ENCODE data around the gene GPC5.

GPC5 gene

DNA sequence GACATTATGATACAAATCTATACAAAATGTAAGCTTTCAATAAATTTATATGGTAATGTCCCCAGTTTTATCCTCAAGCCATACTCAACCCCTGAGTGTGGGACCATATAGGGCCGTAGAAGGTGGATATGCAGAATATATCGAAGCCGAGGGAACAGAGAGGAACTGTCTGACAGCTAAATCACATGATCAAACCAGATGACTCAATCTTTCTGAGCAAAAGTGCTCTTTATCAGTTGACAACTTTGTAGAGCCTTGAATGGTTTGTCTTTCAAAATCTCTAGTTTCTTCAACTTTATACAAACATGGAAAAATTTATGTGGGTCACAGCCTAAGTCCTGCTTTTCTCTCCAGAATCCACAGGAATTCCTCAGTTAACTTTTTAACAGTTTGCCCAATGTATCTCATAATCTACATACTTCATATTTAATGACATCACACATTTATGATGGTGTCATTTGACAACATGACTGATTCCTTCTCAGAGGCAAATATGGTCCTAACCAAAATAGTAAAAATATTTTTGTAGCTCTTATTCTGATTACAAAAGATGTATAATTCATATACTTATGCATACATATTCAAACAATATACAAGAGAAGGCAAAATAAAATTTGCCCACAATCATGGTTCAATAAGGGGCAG is 1155.2 kb downstream of the GPC5 start:
- no peak for DNase-seq (ENCODE audit: low spot score)

DNA sequence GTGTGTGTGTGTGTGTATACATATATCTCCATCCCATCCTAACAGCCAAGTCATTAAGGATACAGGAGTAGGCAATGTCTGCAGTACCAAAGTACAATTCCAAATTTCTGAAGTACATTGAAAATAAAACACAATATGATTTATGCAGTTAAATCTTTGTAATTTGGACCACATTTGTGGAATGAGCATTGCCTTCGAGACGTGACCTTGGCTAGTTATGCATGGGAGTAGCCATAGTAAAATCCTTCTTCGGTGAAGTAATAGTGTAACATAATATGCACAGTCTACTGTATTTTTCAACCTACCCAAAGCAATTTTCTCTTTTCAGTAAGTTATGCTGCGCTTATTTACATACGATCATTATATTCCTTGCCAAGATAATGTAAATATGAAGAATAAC is 1162.5 kb downstream of the GPC5 start:
- DNase-seq (ENCODE audit: low spot score): no peak

DNA sequence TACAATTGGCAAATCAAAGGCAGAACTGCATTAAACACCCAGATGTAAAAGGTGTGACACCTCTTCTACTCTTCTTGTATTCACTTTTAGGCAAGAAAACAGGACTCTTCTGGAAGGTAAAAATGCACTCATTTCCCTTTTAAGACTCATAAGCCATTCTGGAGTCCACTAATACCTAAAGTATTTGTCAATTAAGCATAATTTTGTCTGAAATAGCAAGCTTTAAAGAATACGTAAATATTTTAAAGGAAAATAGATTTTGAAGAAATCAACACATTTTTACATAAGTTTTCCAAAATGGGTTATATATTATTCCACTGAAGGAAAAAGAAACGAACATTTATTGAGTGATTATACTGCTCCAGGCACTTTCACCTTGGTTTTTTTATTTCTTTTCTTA is 1166.5 kb downstream of the GPC5 start:
- no peak for DNase-seq (ENCODE audit: low spot score)

DNA sequence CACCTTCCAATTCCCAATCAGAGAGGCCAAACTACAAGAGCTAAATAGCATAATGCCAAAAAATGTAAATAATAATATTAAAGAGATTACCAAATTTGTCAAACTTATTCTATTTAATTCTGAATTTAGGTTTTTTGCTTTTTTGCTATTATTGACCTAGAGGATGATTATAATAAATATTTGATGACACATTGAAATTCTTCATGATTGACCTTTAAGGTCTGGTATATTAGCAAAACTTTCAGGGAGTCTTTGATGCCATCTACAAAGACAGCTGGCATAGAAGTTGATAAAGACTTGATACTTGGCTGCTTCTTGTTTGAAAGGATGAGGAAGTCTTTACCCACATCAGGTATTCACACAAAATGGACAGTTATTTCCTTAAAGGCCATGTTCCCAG is 1168.3 kb downstream of the GPC5 start:
- DNase-seq (ENCODE audit: low spot score): no peak

DNA sequence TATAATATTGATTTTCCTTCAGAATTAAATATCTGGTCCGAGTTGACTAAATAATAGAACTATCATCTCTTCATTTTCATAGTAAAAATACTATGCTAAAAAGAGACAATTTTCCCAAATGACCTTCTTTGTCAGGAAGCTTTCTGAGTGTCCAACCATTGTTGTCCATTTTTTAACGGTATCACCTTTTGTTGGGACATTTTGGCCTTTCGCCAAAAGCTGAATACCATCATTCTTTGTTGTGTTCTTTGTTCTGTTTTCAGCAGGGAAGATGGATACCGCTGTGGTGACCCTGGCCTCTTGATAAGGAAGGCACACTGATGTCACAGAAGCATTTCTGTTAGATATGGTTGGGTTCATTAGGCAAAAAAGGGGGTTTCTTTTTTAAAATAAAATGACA is 1173.8 kb downstream of the GPC5 start:
- DNase-seq (ENCODE audit: low spot score): no peak

DNA sequence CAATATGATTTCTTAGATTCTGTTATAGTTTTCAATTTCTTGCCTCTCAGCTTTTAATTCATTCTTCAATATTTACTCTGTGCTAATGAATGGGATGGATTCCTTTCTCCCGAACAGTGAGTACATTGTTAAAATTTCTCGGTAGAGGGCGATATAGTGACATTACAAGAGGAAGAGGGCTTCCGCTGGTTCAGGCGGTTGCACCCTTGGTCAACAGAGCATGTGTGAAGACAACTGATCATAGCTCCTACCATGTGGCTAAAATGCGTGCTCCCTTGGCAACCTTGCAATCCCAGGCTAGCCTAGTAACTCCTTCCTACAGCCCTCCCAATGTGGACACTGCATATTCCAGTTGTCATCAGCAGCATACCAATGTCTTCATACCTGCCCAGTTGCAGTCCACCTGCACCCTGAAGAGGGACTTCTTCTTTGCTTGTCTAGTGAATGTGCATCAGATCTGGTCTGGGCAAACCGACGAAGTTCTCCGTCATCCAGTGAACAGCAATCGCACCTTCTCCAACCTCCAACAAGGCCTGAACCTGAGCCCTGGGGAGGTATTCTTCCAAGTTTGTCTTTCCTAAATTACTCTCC is 1175.1 kb downstream of the GPC5 start:
- peak; percentile 7 for DNase-seq (ENCODE audit: low spot score)

DNA sequence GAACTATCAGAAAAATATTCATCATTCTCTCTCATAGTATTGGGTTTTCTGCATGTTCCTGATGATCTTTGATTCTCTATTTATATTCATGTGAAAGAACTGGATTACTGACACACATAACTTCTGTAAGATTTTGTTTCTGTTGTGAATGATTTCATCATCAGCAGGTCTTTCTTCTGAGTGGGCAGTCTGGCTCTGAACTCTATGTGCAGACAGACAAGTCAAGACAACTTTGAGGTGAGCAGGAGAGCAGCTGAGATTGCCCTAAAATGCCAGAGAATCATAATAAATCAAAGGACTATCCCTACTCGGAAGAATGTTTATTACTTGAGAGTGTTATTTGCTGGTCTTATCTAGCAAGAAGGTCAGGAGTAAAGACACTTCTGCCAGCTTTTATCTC is 1176.1 kb downstream of the GPC5 start:
- DNase-seq (ENCODE audit: low spot score): no peak

DNA sequence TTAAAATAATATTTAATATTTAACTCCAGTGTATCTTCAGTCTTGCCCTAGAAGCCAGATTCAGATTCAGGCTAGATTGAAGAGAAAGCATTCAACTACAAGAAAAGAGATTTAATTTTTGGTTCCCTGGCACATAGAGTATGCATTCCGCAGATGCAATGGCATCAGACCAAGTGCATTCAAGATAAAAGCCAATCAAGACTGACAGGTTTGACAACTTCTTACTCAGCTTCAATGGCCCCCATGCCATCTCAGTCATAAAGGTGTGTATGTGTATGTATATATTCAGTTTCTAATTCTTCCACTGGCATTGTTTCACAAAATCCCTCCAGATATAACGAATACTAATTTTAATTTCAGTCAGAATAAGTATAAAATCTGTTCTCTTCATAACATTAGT is 1177.4 kb downstream of the GPC5 start:
- DNase-seq (ENCODE audit: low spot score): no peak

DNA sequence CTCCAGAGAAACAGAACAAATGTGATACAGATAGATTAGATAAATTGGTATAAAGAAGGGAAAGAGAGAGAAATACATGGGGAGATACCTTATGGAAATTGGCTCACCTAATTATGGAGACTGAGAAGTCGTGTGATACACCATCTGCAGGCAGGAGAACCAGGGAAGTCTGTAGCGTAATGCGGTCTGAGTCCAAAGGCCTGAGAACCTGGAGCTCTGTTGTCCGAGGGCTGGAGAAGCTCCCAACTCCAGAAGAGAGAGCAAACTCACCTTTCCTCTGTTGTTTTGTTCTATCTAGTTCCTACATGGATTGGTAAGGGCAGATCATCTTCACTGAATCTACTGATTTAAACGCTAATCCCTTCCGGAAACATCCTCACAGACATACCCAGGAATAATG is 1179.9 kb downstream of the GPC5 start:
- no peak for DNase-seq (ENCODE audit: low spot score)

DNA sequence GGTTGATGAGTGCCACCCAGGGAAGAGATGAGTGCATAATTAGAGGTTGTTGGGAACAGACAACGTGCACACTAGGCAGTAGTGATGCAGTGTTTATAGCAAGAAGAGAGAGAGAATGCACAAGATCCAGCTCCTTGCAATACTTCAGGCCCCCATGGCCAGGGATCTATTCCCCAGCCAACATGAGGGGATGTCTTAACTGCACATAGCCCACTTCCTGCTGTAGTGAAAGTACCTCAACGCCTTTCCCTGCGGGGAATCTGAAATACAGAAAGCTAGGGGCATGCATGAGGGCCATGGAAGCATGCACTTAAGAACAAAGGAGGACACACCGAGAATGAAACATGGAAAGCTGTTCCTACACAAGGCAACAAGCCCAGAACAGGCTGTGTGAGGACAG is 1191.5 kb downstream of the GPC5 start:
- no peak for DNase-seq (ENCODE audit: low spot score)

DNA sequence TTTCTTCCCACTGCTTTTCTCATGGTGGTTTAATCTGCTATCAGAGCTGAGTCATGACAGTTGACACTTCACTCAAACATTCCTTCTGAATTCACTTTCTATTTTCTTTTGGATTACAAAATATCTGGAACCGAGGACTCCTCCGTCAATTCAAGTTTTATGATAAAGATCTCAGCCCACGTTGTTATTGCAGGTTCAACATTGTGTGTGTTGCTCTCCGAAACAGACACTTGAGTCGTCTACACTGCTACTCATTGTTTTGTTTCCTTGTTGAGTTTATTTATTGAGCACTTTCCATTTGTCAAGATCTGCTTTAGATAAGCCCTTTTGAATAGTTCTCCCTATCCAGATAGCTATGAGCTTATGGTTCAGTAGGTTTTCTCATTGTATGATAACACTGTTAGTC is 1192.1 kb downstream of the GPC5 start:
- no peak for DNase-seq (ENCODE audit: low spot score)

DNA sequence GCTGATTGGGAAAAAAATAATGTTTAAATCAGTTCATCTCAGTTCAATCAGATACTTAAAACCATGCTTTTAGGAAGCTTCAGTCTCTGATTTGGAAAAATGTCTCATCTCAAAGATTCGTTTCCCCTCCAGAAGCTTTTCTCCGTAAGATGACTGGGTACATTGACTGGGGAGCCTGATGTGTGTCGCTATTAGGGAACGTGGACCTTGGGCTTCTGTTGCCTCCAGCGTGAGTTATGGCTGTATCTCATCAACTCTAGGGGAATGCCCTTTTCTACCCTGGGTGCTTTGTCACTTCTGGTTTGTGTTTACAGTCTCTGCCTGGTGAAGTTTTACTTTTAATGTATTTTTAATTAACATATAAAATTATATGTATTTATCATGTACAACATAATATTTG is 1192.7 kb downstream of the GPC5 start:
- DNase-seq (ENCODE audit: low spot score): no peak

DNA sequence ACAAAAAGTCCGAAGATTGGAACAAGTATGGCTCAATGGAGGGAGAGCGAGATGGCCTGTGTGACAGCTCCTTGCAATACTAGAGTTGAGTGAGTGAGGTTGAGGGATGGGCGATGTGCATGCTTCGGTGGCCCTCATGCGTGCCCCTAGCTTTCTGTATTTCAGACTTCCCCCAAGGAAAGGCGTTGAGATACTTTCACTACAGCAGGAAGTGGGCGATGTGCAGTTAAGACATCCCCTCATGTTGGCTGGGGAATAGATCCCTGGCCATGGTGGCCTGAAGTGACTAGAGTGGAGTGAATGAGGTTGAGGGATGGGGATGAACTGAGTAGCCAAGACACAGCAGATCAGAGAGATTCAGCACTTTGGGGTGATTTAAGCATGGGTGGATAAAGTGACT is 1194.3 kb downstream of the GPC5 start:
- no peak for DNase-seq (ENCODE audit: low spot score)

DNA sequence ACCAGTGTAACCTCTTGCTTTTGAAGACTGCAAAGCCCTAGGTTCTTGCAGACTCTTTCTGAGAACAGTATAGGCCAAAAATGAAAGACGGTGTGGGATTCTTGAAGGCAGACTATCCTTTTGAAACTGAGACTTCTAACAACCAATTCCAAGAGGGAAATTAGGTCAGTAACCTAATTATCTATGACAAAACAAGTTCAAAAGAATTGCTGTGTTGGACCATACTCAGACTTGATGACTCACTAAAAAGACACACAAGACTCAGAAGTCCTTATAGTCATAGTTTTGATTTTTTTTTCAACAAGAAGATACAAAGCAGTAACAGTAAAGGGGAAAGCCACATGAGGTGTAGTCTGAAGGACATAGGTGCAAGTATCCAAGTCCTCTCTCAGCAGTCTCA is 1204.1 kb downstream of the GPC5 start:
- DNase-seq (ENCODE audit: low spot score): no peak

DNA sequence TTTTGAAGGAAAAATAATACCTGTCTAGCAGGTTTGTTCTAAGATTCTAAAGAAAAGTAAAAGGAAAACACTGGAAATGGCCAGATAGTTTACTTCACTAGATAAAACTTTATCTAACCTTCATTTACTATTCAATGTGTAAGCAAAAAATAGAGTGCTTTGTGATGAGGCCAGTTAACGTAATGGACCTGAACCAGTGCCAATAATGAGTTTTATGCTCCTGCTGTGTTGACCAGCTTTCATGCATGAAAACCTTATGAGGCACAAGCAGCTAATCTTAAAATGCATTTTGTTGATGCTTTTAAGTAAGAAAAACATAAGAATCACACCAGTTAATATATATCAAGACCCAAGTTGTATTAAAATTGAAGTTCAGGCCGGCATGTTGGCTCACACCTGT is 1211.0 kb downstream of the GPC5 start:
- no peak for DNase-seq (ENCODE audit: low spot score)

DNA sequence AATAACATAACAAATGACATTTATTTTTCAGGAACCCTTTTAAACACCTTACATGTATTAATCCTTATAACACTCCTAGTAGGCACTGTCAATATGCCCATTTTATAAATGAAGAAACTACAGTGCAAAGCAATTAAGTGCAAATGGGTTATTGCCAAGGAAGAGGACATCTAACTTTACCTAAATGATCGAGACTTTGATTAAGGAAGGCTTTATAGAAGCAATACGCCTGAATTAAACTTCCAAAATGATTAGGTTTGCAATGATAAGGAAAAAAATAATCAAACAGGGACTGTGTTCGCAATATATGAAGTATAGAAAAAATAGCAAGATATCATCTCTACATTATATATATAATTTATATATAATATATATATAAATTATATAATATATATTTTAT is 1214.5 kb downstream of the GPC5 start:
- no peak for DNase-seq (ENCODE audit: low spot score)

DNA sequence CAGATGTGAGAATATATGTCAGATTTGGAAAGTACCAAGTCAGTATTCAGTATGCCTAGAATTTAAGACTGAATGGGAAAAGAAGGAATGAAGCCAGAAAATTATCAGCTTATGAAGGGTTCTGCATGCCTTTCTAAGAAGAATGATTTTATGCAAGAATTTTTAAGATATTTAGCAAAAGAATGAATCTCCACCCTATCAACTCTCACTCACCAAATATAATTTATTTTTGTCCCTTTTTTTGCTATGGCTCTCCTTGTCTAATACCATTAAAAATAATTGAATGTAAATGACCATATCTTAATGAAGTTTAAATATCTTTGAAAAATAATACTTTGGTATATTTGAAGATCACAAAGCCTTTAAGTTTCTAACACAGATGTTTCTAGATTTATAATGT is 1215.5 kb downstream of the GPC5 start:
- DNase-seq (ENCODE audit: low spot score): no peak

DNA sequence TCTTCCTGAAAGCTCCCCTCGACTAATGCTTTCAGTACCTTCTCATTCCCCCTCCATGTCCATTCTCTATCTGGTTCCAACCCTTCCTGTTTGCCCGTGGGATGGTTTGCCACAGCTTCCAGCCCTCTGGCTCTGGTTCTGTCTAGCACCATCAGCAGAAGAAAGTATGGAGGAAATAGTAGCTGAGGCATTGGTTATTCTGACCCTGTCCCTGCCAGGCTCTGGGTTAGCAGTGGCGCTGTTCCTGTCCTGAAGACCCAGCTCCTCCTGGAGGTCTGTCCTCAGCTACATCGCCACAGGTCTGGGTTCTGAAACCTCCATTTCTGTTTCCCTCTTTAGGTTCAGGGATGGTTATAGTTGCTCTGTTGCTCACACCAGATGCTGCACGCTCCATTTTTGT is 1223.6 kb downstream of the GPC5 start:
- no peak for DNase-seq (ENCODE audit: low spot score)

DNA sequence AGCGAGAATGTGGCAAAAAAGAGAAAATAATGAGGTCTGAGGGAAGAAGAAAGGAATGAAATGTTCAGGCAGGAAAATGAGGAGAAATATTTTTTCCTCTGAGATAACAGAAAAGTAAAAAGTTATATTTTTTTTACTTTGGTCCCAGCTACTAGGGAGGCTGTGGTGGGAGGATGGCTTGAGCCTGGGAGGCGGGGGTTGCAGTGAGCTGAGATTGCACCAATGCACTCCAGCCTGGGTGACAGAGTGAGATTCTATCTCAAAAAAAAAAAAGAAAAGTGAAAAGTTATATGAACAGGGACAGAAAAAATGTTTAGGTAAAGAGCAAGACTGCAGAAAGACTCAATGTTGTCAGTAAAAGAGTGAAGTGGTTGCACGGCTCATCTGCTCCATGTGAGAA is 1224.5 kb downstream of the GPC5 start:
- no peak for DNase-seq (ENCODE audit: low spot score)

DNA sequence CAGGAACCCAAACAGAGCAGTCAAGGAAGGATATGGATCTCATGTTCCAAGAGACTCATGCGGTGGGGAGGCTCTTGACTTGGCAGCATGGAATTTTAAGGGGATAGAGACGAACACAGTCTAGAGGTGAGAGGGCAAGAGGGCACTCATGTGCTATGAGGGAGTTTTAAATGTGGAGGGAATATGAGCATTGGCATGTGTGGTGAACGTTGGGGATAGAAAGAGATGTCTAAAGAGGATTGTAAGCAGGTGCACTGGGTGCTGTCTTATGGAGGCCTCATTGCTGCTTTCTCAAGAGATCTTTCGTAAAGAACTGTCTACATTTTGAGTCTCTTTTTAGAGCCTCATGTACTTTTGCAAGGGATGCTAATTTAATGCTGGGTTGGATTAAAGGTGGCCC is 1227.9 kb downstream of the GPC5 start:
- DNase-seq (ENCODE audit: low spot score): no peak

DNA sequence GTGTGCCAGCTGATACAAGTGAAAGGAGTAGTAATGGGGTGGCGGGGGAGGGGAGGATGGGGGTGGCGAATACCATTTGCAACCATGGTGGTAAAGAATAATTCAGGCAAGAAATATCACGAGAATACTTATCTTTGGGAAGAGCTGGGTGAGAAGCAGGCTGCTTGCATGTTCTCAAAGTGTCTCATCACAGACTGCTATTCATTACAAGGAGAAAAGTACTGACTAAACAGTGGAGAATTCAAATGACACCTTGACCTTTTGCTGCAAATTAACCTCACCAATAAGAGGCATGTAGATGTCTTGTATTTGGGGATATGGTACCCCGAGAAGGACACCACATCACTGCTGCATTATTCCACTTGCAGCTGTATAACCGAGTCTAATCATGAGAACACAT is 1242.5 kb downstream of the GPC5 start:
- DNase-seq (ENCODE audit: low spot score): no peak

DNA sequence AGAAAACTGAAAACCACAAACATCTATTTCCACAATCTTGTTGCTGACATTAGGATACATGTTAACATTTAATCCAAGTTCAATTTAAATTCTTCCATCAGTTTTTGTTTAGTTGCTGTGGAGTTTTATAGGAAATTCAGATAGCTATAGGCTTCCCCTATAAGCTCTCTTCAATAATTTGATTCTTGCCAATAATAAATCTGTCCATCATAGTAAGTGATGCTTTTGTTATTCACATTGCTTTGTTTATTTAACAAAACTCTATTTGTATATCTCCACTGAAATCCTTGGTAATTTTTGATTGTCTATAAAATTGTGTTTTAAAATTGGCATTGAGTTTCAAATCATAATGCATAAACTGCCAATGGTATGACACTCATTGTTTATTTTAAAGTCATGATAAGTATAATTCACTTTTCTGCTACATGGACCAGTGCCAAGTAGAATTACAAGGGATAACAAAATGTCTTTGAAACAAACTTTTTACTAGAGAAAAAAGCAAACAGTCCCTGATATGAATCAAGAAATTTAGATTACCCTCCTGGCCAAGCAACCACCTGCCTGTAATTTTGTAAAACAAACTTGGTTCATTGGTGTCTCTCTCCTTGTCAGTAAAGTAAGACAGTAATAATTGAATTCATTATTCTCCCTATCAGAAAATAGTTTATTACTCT is 1250.9 kb downstream of the GPC5 start:
- no peak for DNase-seq (ENCODE audit: low spot score)

DNA sequence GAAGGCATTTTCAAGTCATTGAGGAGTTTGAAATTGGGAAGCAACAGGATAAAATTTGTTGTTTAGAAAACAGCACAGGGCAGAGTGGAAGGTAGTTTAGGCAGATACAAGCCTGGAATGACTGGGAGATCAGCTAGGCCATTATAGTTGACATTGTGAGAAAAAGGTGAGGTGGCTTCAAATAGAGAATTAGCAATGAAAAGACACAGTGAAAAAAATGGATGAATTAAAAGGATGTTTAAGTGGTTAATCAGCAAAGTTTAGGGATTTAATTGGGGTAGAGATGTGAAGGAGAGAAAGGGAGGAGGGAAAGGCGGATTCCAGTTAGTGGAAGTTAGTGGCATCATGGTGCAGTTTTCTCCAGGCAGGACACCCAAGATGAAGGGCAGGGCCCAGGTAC is 1257.7 kb downstream of the GPC5 start:
- no peak for DNase-seq (ENCODE audit: low spot score)

DNA sequence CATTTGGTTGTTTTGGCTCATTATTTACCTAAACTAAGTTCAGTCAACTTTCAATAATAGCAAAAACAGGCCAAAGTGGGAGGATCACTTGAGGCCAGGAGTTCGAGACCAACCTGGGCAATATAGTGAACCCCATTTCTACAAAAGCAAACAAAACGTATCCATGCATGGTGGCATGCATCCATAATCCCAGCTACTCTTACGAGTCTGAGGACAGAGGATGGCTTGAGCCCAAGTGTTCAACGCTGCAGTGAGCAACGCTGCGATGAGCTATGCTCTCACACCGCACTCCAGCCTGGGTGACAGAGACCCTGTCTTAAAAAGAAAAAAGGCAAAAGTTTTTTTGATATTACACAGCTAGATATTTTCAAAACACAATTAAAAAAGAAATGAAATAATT is 1258.2 kb downstream of the GPC5 start:
- DNase-seq (ENCODE audit: low spot score): no peak
